BLaER1 (cell line): Measurements from ENCODE around the gene HTT.

Experiments
- H3K27ac ChIP-seq: shearing (Covaris generic); formaldehyde crosslinking; 2 replicates; pipeline ENCODE4 v1.8.1; 2022
- H3K27me3 ChIP-seq: shearing (Covaris generic); formaldehyde crosslinking; 2 replicates; pipeline ENCODE4 v1.8.1; 2022
- H3K36me3 ChIP-seq: shearing (Covaris generic); formaldehyde crosslinking; 2 replicates; pipeline ENCODE4 v1.8.1; 2022
- H3K4me1 ChIP-seq: shearing (Covaris generic); formaldehyde crosslinking; 2 replicates; pipeline ENCODE4 v1.8.1; 2022
- H3K4me2 ChIP-seq: shearing (Covaris generic); formaldehyde crosslinking; 2 replicates; pipeline ENCODE4 v1.8.1; 2022
- H3K4me3 ChIP-seq: shearing (Covaris generic); formaldehyde crosslinking; 2 replicates; pipeline ENCODE4 v1.8.1; 2022
- H3K9ac ChIP-seq: shearing (Covaris generic); formaldehyde crosslinking; 2 replicates; pipeline ENCODE4 v1.8.1; 2022
- H3K9me3 ChIP-seq: shearing (Covaris generic); formaldehyde crosslinking; 2 replicates; pipeline ENCODE4 v1.8.1; 2022
- H4K20me1 ChIP-seq: shearing (Covaris generic); formaldehyde crosslinking; 2 replicates; pipeline ENCODE4 v1.8.1; 2022
- Cebpa-rat ChIP-seq: shearing (Covaris generic); IDR thresholded peaks from 2 replicates; pipeline ENCODE4 v1.8.1; 2022

The HTT gene

GRCh38 chr4:3036131-3036952, 38.1 kb upstream of the HTT start:
- no peak for TF ChIP-seq Cebpa-rat
- Histone ChIP-seq H3K9ac (no peak overlapping the region), H3K4me3 (no peak overlapping the region), H4K20me1 (no peaks in the 10 kb centered on the region), H3K27ac (no peak overlapping the region), H3K27me3 (no peaks in the 10 kb centered on the region), H3K36me3 (no peaks in the 10 kb centered on the region), H3K9me3 (no peaks in the 10 kb centered on the region), H3K4me1 (peaks cover 28% of the 10 kb centered on the region), H3K4me2 (no peak overlapping the region)

- no peaks in the 10 kb centered on the region for H3K36me3 ChIP-seq
Observed at GRCh38 chr4:3037957-3038461, 36.5 kb upstream of the HTT start.

GRCh38 chr4:3039706-3040366, 34.6 kb upstream of the HTT start:
- Histone ChIP-seq H3K9ac (no peak overlapping the region; the same call in 1 of the 2 replicates), H3K4me1 (peaks cover 46% of the 10 kb centered on the region), H3K27me3 (no peaks in the 10 kb centered on the region), H3K36me3 (no peaks in the 10 kb centered on the region), H4K20me1 (no peaks in the 10 kb centered on the region), H3K27ac (no peak overlapping the region), H3K9me3 (peaks cover under 1% of the 10 kb centered on the region; the same call in 1 of the 2 replicates), H3K4me2 (peak overlapping the region; percentile 90), H3K4me3 (no peak overlapping the region)
- no peak for TF ChIP-seq Cebpa-rat

More at GRCh38 chr4:3037957-3038461, 36.5 kb upstream of the HTT start:
- no peaks in the 10 kb centered on the region for H4K20me1 ChIP-seq
- H3K9ac ChIP-seq, result 0 out of 2 replicates have a peak overlapping the region, but pooled peaks have one; percentile 8
- no peak overlapping the region for H3K4me3 ChIP-seq
- no peak overlapping the region for H3K27ac ChIP-seq
- H3K27me3 ChIP-seq, result no peaks in the 10 kb centered on the region
- peak overlapping the region; percentile 70 for H3K4me2 ChIP-seq
- peaks cover 44% of the 10 kb centered on the region for H3K4me1 ChIP-seq
- no peaks in the 10 kb centered on the region for H3K9me3 ChIP-seq
- TF ChIP-seq Cebpa-rat, result no peak

DNA sequence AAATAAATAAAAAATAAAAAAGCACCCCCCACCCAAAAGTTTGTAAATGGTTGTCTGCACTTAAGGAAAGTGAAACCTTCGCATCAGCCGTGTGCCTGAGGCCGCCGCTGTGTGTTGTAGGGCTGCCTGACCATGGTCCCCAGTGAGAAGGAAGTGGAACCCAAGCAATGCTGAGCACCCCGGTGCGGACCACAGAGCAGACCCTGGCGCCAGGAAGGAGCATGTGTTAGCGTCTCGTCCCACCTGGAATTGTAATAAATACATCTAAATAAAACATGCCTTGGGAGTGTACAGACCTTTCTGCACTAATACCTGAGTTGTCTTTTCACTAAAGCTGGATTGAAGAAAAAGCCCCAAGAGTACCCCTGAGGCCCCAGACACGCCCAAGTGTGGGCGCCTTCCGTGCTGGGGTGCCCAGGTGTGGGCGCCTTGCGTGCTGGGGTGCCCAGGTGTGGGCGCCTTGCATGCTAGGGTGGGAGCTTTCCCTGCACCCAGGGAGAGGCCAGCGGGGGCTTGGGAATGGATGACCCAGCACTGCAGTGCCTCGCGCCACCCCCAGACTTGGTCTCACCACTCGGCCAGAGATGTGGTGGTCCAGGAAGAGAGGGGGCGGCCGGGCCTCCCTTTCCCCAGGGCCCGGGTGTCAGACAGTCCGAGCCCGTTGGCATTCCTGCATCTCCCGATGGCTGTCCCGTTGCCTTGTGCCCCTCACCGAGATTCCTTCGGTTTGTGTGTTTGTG, 33.9 kb upstream of the HTT start:
- Histone ChIP-seq H3K27ac (no peak overlapping the region), H4K20me1 (no peaks in the 10 kb centered on the region), H3K9ac (peak overlapping the region; percentile 66), H3K4me3 (peak overlapping the region; percentile 63; the same call in 1 of the 2 replicates), H3K4me2 (peak overlapping the region; percentile 90), H3K9me3 (peaks cover 8% of the 10 kb centered on the region), H3K27me3 (no peaks in the 10 kb centered on the region), H3K4me1 (peaks cover 54% of the 10 kb centered on the region), H3K36me3 (no peaks in the 10 kb centered on the region)
- no peak for TF ChIP-seq Cebpa-rat

GRCh38 chr4:3041192-3042142, 33.0 kb upstream of the HTT start:
- Histone ChIP-seq H4K20me1 (no peaks in the 10 kb centered on the region), H3K4me1 (peaks cover 62% of the 10 kb centered on the region), H3K4me2 (peak overlapping the region; percentile 90), H3K9me3 (peaks cover 13% of the 10 kb centered on the region), H3K27ac (peak overlapping the region; percentile 53), H3K36me3 (no peaks in the 10 kb centered on the region), H3K27me3 (no peaks in the 10 kb centered on the region), H3K4me3 (peak overlapping the region; percentile 63), H3K9ac (peak overlapping the region; percentile 66)
- no peak for TF ChIP-seq Cebpa-rat

- Histone ChIP-seq H3K9ac (0 out of 2 replicates have a peak overlapping the region, but pooled peaks have one; percentile 66), H3K4me3 (peak overlapping the region; percentile 63), H3K4me2 (peak overlapping the region; percentile 90)
Observed at GRCh38 chr4:3042226-3042625, 32.3 kb upstream of the HTT start.

GRCh38 chr4:3043282-3044020, 31.0 kb upstream of the HTT start:
- Histone ChIP-seq H3K27me3 (no peaks in the 10 kb centered on the region), H3K9ac (no peak overlapping the region), H4K20me1 (no peaks in the 10 kb centered on the region), H3K36me3 (no peaks in the 10 kb centered on the region), H3K4me3 (no peak overlapping the region), H3K4me2 (no peak overlapping the region), H3K9me3 (peaks cover 13% of the 10 kb centered on the region), H3K4me1 (peaks cover 67% of the 10 kb centered on the region), H3K27ac (no peak overlapping the region)
- TF ChIP-seq Cebpa-rat, result no peak

More at GRCh38 chr4:3042226-3042625, 32.3 kb upstream of the HTT start:
- Histone ChIP-seq H3K27me3 (no peaks in the 10 kb centered on the region), H3K36me3 (no peaks in the 10 kb centered on the region), H4K20me1 (no peaks in the 10 kb centered on the region), H3K4me1 (peaks cover 70% of the 10 kb centered on the region), H3K9me3 (peaks cover 13% of the 10 kb centered on the region), H3K27ac (no peak overlapping the region)
- no peak for TF ChIP-seq Cebpa-rat
